Measurements from ENCODE around the gene TCF3. TPM values are rescaled to one million over a fixed set of nuclear protein-coding genes. Genes with fewer than 3 reads are reported as not detected.
A peak's percentile ranks its signal among the peaks of the same experiment; 100 is the strongest.
"Not testable (repeated sequence)": the region's sequence is repeated elsewhere in the genome, so short reads cannot be mapped to it uniquely, and the experiment has no call there.

TCF3 gene
- total RNA-seq, 6 donors from 2014 or later: 32.9 to 88.2 (median 53.3) TPM

- no peak overlapping the region for H3K27ac ChIP-seq
- DNase-seq (no peak), ATAC-seq (ENCODE audit: low FRiP score in 2 of 2) (peak in 1 of 2 donors; percentile 9)
- peaks cover 0 to 64% (median 34%) of the 10 kb centered on the region in 4 donors for H3K27me3 ChIP-seq
- WGBS, 2 donors: 67 to 84% methylated on average over 20 to 31 of the region's 33 CpGs
- H3K4me3 ChIP-seq: no peak overlapping the region
- H3K9me3 ChIP-seq: no peaks in the 10 kb centered on the region
- no peak for TF ChIP-seq EP300 (IDR thresholded peaks at IDR 0.05)
- TF ChIP-seq, protein P1, sequence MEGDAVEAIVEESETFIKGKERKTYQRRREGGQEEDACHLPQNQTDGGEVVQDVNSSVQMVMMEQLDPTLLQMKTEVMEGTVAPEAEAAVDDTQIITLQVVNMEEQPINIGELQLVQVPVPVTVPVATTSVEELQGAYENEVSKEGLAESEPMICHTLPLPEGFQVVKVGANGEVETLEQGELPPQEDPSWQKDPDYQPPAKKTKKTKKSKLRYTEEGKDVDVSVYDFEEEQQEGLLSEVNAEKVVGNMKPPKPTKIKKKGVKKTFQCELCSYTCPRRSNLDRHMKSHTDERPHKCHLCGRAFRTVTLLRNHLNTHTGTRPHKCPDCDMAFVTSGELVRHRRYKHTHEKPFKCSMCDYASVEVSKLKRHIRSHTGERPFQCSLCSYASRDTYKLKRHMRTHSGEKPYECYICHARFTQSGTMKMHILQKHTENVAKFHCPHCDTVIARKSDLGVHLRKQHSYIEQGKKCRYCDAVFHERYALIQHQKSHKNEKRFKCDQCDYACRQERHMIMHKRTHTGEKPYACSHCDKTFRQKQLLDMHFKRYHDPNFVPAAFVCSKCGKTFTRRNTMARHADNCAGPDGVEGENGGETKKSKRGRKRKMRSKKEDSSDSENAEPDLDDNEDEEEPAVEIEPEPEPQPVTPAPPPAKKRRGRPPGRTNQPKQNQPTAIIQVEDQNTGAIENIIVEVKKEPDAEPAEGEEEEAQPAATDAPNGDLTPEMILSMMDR (IDR thresholded peaks at IDR 0.05): no peak
- no peak for TF ChIP-seq POLR2A (IDR thresholded peaks at IDR 0.05)
- TF ChIP-seq POLR2AphosphoS5 (IDR thresholded peaks at IDR 0.05): no peak
- H3K4me1 ChIP-seq: peaks cover 12 to 18% (median 12%) of the 10 kb centered on the region in 4 donors
- no peaks in the 10 kb centered on the region for H3K36me3 ChIP-seq
Measured at GRCh38 chr19:1672769-1673644, 20.6 kb upstream of the TCF3 start.

DNA sequence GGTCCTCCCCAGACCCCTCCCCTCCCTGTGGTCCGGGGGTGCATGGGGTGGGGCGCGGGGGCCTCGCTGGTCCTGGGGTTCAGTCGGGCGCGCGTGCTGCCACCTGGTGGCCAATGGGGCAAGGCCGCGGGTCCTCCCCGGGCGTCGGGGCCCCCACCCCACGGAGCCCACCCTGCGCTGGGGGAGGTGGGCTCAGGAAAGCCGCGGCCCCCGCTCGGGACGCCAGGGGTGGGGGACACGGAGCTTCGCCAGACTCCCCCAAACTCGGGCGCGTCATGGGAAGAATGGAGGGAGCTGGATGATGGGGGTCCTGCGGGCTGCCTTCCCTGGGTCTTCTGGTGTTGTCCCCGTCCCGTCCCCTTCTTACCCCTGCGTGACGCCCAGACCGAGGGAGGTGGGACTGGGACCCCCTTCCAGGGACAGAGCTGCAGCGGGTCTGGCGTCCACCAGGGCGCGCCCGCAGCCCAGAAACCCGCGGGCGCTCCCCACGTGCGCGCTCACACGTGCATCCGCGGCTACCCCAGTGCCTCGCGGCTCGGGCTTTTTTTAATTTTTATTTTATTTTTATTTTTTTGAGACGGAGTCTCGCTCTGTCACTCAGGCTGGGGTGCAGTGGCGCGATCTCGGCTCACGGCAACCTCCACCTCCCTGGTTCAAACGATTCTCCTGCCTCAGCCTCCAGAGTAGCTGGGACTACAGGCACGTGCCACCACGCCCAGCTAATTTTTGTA, 19.8 kb upstream of the TCF3 start:
- peak overlapping the region in 2 of 4 donors; percentile 15 to 25 for H3K4me3 ChIP-seq
- TF ChIP-seq POLR2A (IDR thresholded peaks at IDR 0.05) (no peak), EP300 (IDR thresholded peaks at IDR 0.05) (no peak), POLR2AphosphoS5 (IDR thresholded peaks at IDR 0.05) (no peak)
- TF ChIP-seq, protein P1 (IDR thresholded peaks at IDR 0.05): peak; percentile 78 to 91 (median 81)
- 10 to 12% methylated on average over 26 to 53 of the region's 57 CpGs for WGBS, 2 donors

DNA sequence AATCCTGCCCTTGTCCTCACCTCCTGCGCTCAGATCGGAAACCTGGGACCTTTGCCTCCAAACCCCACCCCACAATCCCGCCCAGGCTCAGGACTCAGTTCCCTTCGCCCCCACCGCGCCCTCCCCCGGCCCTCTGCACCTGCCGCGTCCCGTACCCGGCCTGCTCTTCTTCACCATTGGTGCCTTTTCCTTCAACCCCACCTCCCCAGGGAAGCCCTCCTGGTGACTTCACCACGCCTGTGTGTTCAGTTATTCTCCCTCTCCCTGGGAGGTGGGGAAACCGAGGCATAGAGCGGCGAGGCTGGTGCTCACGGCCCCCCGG, 19.3 kb upstream of the TCF3 start:
- Histone ChIP-seq H3K4me1 (peaks cover 12 to 25% (median 16%) of the 10 kb centered on the region in 4 donors), H3K9me3 (no peaks in the 10 kb centered on the region), H3K27ac (no peak overlapping the region), H3K36me3 (no peaks in the 10 kb centered on the region), H3K4me3 (peak overlapping the region in 2 of 4 donors; percentile 15 to 25), H3K27me3 (peaks cover 1 to 71% (median 38%) of the 10 kb centered on the region in 4 donors)
- 3 to 5% methylated on average over 13 to 17 of the region's 17 CpGs for WGBS, 2 donors
- DNase-seq: no peak
- TF ChIP-seq EP300 (IDR thresholded peaks at IDR 0.05): no peak
- TF ChIP-seq POLR2A (IDR thresholded peaks at IDR 0.05): no peak
- TF ChIP-seq, protein P1 (IDR thresholded peaks at IDR 0.05): no peak
- no peak for TF ChIP-seq POLR2AphosphoS5 (IDR thresholded peaks at IDR 0.05)
- ATAC-seq (ENCODE audit: low FRiP score in 2 of 2): no peak

More for the DNA sequence above, 19.8 kb upstream of the TCF3 start:
- Histone ChIP-seq H3K4me1 (peaks cover 12 to 24% (median 16%) of the 10 kb centered on the region in 4 donors), H3K9me3 (no peaks in the 10 kb centered on the region), H3K27ac (no peak overlapping the region), H3K27me3 (peaks cover 1 to 69% (median 38%) of the 10 kb centered on the region in 4 donors), H3K36me3 (no peaks in the 10 kb centered on the region)
- ATAC-seq (ENCODE audit: low FRiP score in 2 of 2) (peak in 1 of 2 donors; percentile 78), DNase-seq (peak in 1 of 2 donors; percentile 92)

- WGBS, 2 donors: 34 to 55% methylated on average over 14 of the region's 14 CpGs
- not testable (repeated sequence) for H3K9me3 ChIP-seq; H3K27ac ChIP-seq; H3K4me3 ChIP-seq; ATAC-seq (ENCODE audit: low FRiP score in 2 of 2); DNase-seq; H3K36me3 ChIP-seq
- Histone ChIP-seq H3K27me3 (peaks cover 1 to 62% (median 33%) of the 10 kb centered on the region in 4 donors), H3K4me1 (peaks cover 12 to 20% (median 14%) of the 10 kb centered on the region in 4 donors)
Measured at GRCh38 chr19:1670747-1671146, 18.3 kb upstream of the TCF3 start.
